HepG2 (cell line): ENCODE results near the gene UBAC1. TPM values are rescaled to one million over a fixed set of nuclear protein-coding genes. Genes with fewer than 3 reads are reported as not detected.

Source experiments
- LCORL ChIP-seq, 2 experiments: fragments of 450-650 bp in 1 of 2; sonication (generic) in 1 of 2; formaldehyde crosslinking in 1 of 2; IDR thresholded peaks; 2 replicates each; pipeline versions ENCODE4 v1.5.0 to v1.6.1; 2017 to 2020; ENCODE audit warnings: antibody characterized with exemption in 1 of 2, missing genetic modification reagents in 1 of 2
- MAX ChIP-seq: IDR thresholded peaks from 2 replicates; pipeline ENCODE4 v1.6.1; 2012; ENCODE audit warnings: inconsistent platforms
- NCOR1 ChIP-seq: fragments of 200-600 bp; sonication (generic); IDR thresholded peaks from 2 replicates; pipeline ENCODE4 v1.7.0; 2017; ENCODE audit warnings: antibody characterized with exemption, low read length, borderline replicate concordance
- RAD21 ChIP-seq: fragments of 450-650 bp; formaldehyde crosslinking; IDR thresholded peaks from 2 replicates; pipeline ENCODE4 v1.5.0; 2020; ENCODE audit warnings: mild to moderate bottlenecking
- REST ChIP-seq, 2 experiments: IDR thresholded peaks; 2 replicates each; pipeline ENCODE4 v1.6.1; 2011 to 2012; ENCODE audit warnings: low read length in 2 of 2, borderline replicate concordance in 1 of 2, low read depth in 1 of 2, mild to moderate bottlenecking in 1 of 2, moderate library complexity in 1 of 2
- SIN3A ChIP-seq: IDR thresholded peaks from 2 replicates; pipeline ENCODE4 v1.6.1; 2011; ENCODE audit warnings: low read depth, mild to moderate bottlenecking, control low read depth, low read length, borderline replicate concordance
- SNAPC2 ChIP-seq: sonication (generic); formaldehyde crosslinking; IDR thresholded peaks from 2 replicates; pipeline ENCODE4 v1.8.1; 2022; ENCODE audit warnings: mild to moderate bottlenecking, missing genetic modification reagents
- SOX13 ChIP-seq, 3 experiments: fragments of 450-650 bp in 1 of 3; sonication (generic) in 1 of 3; formaldehyde crosslinking in 1 of 3; IDR thresholded peaks in 2 of 3; conservative IDR thresholded peaks in 1 of 3; 2 replicates each; pipeline versions ENCODE4 v1.5.0 to v1.6.1; 2016 to 2020; ENCODE audit warnings: antibody characterized with exemption in 1 of 3, mild to moderate bottlenecking in 1 of 3, missing compliant biosample characterization in 1 of 3, missing genetic modification reagents in 1 of 3, moderate library complexity in 1 of 3
- TFDP2 ChIP-seq: sonication (generic); formaldehyde crosslinking; IDR thresholded peaks from 2 replicates; pipeline ENCODE4 v1.4.0; 2020; ENCODE audit warnings: missing genetic modification reagents
- TSC22D2 ChIP-seq: sonication (generic); formaldehyde crosslinking; IDR thresholded peaks from 2 replicates; pipeline ENCODE4 v1.5.1; 2020; ENCODE audit warnings: missing genetic modification reagents, mild to moderate bottlenecking, borderline replicate concordance
- ZBTB43 ChIP-seq: sonication (generic); formaldehyde crosslinking; conservative IDR thresholded peaks from 2 replicates; pipeline ENCODE4 v1.4.0; 2020; ENCODE audit warnings: missing genetic modification reagents
- ZHX1 ChIP-seq: sonication (generic); formaldehyde crosslinking; IDR thresholded peaks from 2 replicates; pipeline ENCODE4 v1.8.1; 2022; ENCODE audit warnings: low read depth, mild to moderate bottlenecking, missing genetic modification reagents
- ZMYM4 ChIP-seq: sonication (generic); formaldehyde crosslinking; IDR thresholded peaks from 2 replicates; pipeline ENCODE4 v1.8.1; 2023; ENCODE audit warnings: mild to moderate bottlenecking, missing genetic modification reagents
- ZNF44 ChIP-seq: sonication (generic); formaldehyde crosslinking; IDR thresholded peaks from 2 replicates; pipeline ENCODE4 v1.5.1; 2020; ENCODE audit warnings: mild to moderate bottlenecking, missing genetic modification reagents
- polyA plus RNA-seq, 8 experiments: library from polyadenylated mRNA; depleted of rRNA in 3 of 8; stranded (reverse) in 7 of 8; unstranded in 1 of 8; fragments of >200 nt; fragmentation: Illumina TruSeq in 4 of 8; extraction: Trizol in 4 of 8; gene quantifications; 2 replicates each; pipeline versions ENCODE4 v1.2.1 to v1.2.3, GENCODE V29; 2011 to 2016; ENCODE audit warnings: low read depth in 4 of 8, missing spikeins in 1 of 8, mixed read lengths in 1 of 8; ENCODE audit not compliant: insufficient read depth in 1 of 8
- total RNA-seq, 5 experiments: library from RNA; depleted of rRNA; stranded (reverse); fragments of >200 nt; fragmentation: Illumina TruSeq; extraction: Trizol; gene quantifications; 2 replicates each; pipeline ENCODE4 v1.2.3, GENCODE V29; 2016; ENCODE audit warnings: low read depth in 1 of 5
- TF ChIP-seq, protein P1 (sequence below): sonication (generic); formaldehyde crosslinking; IDR thresholded peaks from 2 replicates; pipeline ENCODE4 v1.5.0; 2020; ENCODE audit warnings: missing genetic modification reagents

The UBAC1 gene
- total and polyA plus RNA-seq, 2 of the 13 experiments (the other 11 are each of a cell fraction or from before 2014, with no cell fraction given), result 32.2 to 34.1 TPM

DNA sequence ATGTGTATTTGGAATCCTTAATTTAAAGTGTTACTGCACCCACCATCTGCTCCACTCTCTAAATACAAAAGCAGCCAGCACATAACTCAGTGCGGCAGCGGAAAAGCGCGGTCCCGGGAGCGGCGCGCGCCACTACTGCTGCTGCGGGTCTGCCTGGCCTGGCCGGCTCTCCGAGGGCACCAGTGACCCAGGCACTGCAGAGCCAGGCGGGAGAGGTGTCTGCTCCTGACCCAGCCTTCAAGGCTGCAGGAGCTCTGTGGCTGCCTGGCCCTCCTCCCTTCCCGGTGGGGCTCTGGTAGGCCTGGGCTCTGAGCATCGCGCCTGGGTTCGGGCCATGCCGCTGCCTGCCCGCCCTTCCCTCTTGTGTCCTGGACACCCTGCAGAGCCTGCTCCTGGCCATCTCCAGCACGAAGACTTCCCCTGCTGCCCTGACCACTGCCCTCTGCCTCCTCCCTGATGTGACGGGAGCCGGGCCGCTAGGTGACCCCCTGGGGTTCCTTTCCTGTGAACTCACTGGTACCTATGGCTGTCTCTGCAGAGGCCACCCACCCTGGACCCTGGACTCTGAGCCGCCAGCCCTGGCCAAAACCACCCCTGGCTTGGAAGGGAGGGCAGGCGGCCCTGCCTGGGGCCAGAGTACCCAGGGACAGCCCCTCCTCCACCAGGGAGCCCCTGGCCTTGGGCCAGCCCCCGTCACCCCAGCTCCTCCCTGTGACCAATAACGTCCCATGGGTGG lies 32.8 kb upstream of the UBAC1 start (continued):
- TF ChIP-seq TFDP2 (peak; percentile 69), NCOR1 (peak; percentile 62; the same call in 1 of the 2 replicates), ZBTB43 (CRISPR knock-in tag) (no peak; the same call in none of the 2 replicates), ZMYM4 (CRISPR knock-in tag) (peak; percentile 74), SNAPC2 (peak; percentile 69; the same call in 1 of the 2 replicates), ZHX1 (CRISPR knock-in tag) (peak; percentile 90), RAD21 (CRISPR knock-in tag) (peak; percentile 49; the same call in 1 of the 2 replicates), SIN3A (0 out of 2 replicates have a peak, but pooled peaks have one; percentile 35), SOX13 (IDR thresholded peaks at IDR 0.05) (no peak), SOX13 (CRISPR knock-in tag; conservative IDR thresholded peaks at IDR 0.05 in 1 of 2, IDR thresholded peaks at IDR 0.05 in 1 of 2) (peak in 1 of 2 experiments; percentile 73; a peak in 2 of 4 replicates), LCORL (IDR thresholded peaks at IDR 0.05) (peak; percentile 69; the same call in 1 of the 2 replicates), LCORL (CRISPR knock-in tag; IDR thresholded peaks at IDR 0.05) (peak; percentile 100), TSC22D2 (CRISPR knock-in tag) (no peak), REST (IDR thresholded peaks at IDR 0.05; ENCODE audit: borderline replicate concordance in 1 of 2, low read depth in 1 of 2, low read length in 2 of 2) (peak in 1 of 2 experiments; percentile 66; a peak in 2 of 4 replicates), ZNF44 (no peak), MAX (peak; percentile 31)
- TF ChIP-seq, protein P1, sequence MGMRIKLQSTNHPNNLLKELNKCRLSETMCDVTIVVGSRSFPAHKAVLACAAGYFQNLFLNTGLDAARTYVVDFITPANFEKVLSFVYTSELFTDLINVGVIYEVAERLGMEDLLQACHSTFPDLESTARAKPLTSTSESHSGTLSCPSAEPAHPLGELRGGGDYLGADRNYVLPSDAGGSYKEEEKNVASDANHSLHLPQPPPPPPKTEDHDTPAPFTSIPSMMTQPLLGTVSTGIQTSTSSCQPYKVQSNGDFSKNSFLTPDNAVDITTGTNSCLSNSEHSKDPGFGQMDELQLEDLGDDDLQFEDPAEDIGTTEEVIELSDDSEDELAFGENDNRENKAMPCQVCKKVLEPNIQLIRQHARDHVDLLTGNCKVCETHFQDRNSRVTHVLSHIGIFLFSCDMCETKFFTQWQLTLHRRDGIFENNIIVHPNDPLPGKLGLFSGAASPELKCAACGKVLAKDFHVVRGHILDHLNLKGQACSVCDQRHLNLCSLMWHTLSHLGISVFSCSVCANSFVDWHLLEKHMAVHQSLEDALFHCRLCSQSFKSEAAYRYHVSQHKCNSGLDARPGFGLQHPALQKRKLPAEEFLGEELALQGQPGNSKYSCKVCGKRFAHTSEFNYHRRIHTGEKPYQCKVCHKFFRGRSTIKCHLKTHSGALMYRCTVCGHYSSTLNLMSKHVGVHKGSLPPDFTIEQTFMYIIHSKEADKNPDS, result peak; percentile 75; the same call in 1 of the 2 replicates
